GM12878 (cell line): ENCODE data around the gene HNRNPA1. TPM values are rescaled to one million over a fixed set of nuclear protein-coding genes. Genes with fewer than 3 reads are reported as not detected.
A peak's percentile ranks its signal among the peaks of the same experiment; 100 is the strongest.

Experiments used
- ASH2L ChIP-seq: fragments of 300-600, 200-600 bp; sonication (generic); IDR thresholded peaks from 2 replicates; pipeline ENCODE4 v1.6.1; 2017; ENCODE audit warnings: low read depth, mild to moderate bottlenecking, borderline replicate concordance
- CREM ChIP-seq: IDR thresholded peaks from 2 replicates; pipeline ENCODE4 v1.6.1; 2014; ENCODE audit warnings: antibody characterized with exemption, low read depth
- HCFC1 ChIP-seq: fragments of 150-350 bp; IDR thresholded peaks from 2 replicates; pipeline ENCODE4 v1.6.1; 2014; ENCODE audit warnings: low read length
- IRF4 ChIP-seq: IDR thresholded peaks from 2 replicates; pipeline ENCODE4 v1.6.1; 2011; ENCODE audit warnings: low read depth, low read length
- NFYA ChIP-seq: IDR thresholded peaks from 2 replicates; pipeline ENCODE4 v1.6.1; 2011; ENCODE audit warnings: low read depth, mild to moderate bottlenecking, low read length, improper control_type of control experiment, borderline replicate concordance
- PML ChIP-seq: IDR thresholded peaks from 2 replicates; pipeline ENCODE4 v1.6.1; 2012; ENCODE audit warnings: low read length, inconsistent platforms
- POU2F2 ChIP-seq: IDR thresholded peaks from 3 replicates; pipeline ENCODE4 v1.6.1; 2011; ENCODE audit warnings: low read depth, mild to moderate bottlenecking, low read length, borderline replicate concordance
- SMAD1 ChIP-seq: fragments of 450-650 bp; IDR thresholded peaks from 2 replicates; pipeline ENCODE4 v1.6.1; 2018; ENCODE audit warnings: mild to moderate bottlenecking, low read depth; ENCODE audit not compliant: partially characterized antibody
- SPI1 ChIP-seq: IDR thresholded peaks from 2 replicates; pipeline ENCODE4 v1.6.1; 2011; ENCODE audit warnings: low read depth, mild to moderate bottlenecking, low read length, moderate library complexity, borderline replicate concordance; ENCODE audit not compliant: insufficient read depth
- STAT3 ChIP-seq: IDR thresholded peaks from 2 replicates; pipeline ENCODE4 v1.6.1; 2011; ENCODE audit warnings: low read depth, low read length, improper control_type of control experiment
- ZSCAN29 ChIP-seq: fragments of 450-650 bp; IDR thresholded peaks from 2 replicates; pipeline ENCODE4 v1.6.1; 2017; ENCODE audit warnings: mild to moderate bottlenecking, moderate library complexity
- polyA plus RNA-seq, 11 experiments: library from polyadenylated mRNA; depleted of rRNA in 4 of 11; unstranded in 6 of 11; stranded (reverse) in 5 of 11; fragments of >200 nt; fragmentation: Nextera tagmentation in 4 of 11; fragmentation: Illumina TruSeq in 1 of 11; extraction: Ambion mirVana in 4 of 11; extraction: Trizol in 1 of 11; gene quantifications; 1 replicate in 1 of 11; 2 replicates in 10 of 11; pipeline versions ENCODE4 v1.2.1 to v1.2.3, GENCODE V29; 2011 to 2016; ENCODE audit warnings: inconsistent platforms in 2 of 11, missing spikeins in 2 of 11, low read depth in 1 of 11
- total RNA-seq, 4 experiments: library from RNA; depleted of rRNA in 3 of 4; stranded (reverse); fragments of >200 nt in 3 of 4; fragmentation: Illumina TruSeq in 1 of 4; extraction: Trizol in 1 of 4; gene quantifications; 2 replicates each; pipeline versions ENCODE4 v1.2.1 to v1.2.3, GENCODE V29; 2013 to 2021
- TF ChIP-seq, protein P1 (sequence below): fragments of 450-650 bp; IDR thresholded peaks from 2 replicates; pipeline ENCODE4 v1.6.1; 2017; ENCODE audit warnings: mild to moderate bottlenecking
- TF ChIP-seq, protein P2 (sequence below): fragments of 450-650 bp; formaldehyde crosslinking; IDR thresholded peaks from 2 replicates; pipeline ENCODE4 v1.5.0; 2022; ENCODE audit warnings: mild to moderate bottlenecking, missing genetic modification characterization
- TF ChIP-seq, protein P3 (sequence below): IDR thresholded peaks from 2 replicates; pipeline ENCODE4 v1.6.1; 2012; ENCODE audit warnings: mild to moderate bottlenecking, low read depth, low read length
- TF ChIP-seq, protein P4 (sequence below): IDR thresholded peaks from 2 replicates; pipeline ENCODE4 v1.6.1; 2011; ENCODE audit warnings: mild to moderate bottlenecking, low read depth, low read length, moderate library complexity; ENCODE audit not compliant: insufficient replicate concordance
- TF ChIP-seq, protein P5 (sequence below): fragments of 450-650 bp; IDR thresholded peaks from 2 replicates; pipeline ENCODE4 v1.6.1; 2018; ENCODE audit warnings: mild to moderate bottlenecking, low read depth, moderate library complexity; ENCODE audit not compliant: partially characterized antibody

HNRNPA1 gene
- total and polyA plus RNA-seq, 10 of the 15 experiments (the other 5 are each of a cell fraction or from before 2014, with no cell fraction given): 630 to 2,342 (median 1,407) TPM

DNA sequence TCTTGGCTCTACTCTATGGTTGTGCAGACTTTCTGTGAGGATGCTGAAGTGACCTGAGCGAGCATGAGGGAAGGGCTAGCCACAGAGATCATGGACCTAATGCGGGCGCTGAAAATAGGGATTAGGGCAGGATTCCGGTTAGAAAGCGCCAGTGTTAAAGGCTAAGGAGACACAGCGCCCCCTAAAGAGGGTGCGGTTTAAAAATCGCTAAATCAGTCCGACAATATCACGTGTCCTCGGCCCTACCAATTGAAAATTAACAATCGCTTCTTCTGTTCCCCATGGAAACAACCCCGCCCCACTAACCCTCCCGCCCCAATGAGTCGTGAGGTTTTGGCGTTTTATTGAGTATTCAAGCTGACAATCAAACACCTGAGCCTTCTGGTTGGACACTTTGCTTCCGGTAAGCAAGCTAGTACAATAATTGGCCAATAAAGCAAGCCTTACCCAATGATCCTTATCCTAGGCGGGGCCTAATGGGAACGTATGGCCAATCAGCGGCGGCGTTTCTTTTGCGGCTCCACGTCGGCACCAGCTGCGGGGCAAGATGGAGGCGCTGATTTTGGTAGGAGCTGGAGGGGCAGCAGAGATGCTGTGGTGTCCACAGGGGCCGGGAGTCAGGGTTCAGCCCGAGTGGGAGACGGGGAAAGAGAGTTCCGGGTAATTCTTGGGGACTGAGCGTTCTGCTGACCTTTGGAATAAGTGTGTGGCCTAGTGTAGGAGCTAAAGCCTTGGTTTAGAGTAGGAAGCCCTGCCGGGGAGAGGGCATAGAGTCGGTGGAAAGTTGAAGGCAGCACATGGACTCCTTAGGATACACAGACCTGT lies 44.3 kb downstream of the HNRNPA1 start, which contains the start of gene COPZ1 (continued):
- TF ChIP-seq, protein P1, sequence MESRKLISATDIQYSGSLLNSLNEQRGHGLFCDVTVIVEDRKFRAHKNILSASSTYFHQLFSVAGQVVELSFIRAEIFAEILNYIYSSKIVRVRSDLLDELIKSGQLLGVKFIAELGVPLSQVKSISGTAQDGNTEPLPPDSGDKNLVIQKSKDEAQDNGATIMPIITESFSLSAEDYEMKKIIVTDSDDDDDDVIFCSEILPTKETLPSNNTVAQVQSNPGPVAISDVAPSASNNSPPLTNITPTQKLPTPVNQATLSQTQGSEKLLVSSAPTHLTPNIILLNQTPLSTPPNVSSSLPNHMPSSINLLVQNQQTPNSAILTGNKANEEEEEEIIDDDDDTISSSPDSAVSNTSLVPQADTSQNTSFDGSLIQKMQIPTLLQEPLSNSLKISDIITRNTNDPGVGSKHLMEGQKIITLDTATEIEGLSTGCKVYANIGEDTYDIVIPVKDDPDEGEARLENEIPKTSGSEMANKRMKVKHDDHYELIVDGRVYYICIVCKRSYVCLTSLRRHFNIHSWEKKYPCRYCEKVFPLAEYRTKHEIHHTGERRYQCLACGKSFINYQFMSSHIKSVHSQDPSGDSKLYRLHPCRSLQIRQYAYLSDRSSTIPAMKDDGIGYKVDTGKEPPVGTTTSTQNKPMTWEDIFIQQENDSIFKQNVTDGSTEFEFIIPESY: no peak
- TF ChIP-seq, protein P2, sequence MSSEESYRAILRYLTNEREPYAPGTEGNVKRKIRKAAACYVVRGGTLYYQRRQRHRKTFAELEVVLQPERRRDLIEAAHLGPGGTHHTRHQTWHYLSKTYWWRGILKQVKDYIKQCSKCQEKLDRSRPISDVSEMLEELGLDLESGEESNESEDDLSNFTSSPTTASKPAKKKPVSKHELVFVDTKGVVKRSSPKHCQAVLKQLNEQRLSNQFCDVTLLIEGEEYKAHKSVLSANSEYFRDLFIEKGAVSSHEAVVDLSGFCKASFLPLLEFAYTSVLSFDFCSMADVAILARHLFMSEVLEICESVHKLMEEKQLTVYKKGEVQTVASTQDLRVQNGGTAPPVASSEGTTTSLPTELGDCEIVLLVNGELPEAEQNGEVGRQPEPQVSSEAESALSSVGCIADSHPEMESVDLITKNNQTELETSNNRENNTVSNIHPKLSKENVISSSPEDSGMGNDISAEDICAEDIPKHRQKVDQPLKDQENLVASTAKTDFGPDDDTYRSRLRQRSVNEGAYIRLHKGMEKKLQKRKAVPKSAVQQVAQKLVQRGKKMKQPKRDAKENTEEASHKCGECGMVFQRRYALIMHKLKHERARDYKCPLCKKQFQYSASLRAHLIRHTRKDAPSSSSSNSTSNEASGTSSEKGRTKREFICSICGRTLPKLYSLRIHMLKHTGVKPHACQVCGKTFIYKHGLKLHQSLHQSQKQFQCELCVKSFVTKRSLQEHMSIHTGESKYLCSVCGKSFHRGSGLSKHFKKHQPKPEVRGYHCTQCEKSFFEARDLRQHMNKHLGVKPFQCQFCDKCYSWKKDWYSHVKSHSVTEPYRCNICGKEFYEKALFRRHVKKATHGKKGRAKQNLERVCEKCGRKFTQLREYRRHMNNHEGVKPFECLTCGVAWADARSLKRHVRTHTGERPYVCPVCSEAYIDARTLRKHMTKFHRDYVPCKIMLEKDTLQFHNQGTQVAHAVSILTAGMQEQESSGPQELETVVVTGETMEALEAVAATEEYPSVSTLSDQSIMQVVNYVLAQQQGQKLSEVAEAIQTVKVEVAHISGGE (CRISPR knock-in tag): no peak
- peak; percentile 91 for TF ChIP-seq CREM
- TF ChIP-seq IRF4: no peak
- no peak for TF ChIP-seq ZSCAN29
- TF ChIP-seq, protein P3, sequence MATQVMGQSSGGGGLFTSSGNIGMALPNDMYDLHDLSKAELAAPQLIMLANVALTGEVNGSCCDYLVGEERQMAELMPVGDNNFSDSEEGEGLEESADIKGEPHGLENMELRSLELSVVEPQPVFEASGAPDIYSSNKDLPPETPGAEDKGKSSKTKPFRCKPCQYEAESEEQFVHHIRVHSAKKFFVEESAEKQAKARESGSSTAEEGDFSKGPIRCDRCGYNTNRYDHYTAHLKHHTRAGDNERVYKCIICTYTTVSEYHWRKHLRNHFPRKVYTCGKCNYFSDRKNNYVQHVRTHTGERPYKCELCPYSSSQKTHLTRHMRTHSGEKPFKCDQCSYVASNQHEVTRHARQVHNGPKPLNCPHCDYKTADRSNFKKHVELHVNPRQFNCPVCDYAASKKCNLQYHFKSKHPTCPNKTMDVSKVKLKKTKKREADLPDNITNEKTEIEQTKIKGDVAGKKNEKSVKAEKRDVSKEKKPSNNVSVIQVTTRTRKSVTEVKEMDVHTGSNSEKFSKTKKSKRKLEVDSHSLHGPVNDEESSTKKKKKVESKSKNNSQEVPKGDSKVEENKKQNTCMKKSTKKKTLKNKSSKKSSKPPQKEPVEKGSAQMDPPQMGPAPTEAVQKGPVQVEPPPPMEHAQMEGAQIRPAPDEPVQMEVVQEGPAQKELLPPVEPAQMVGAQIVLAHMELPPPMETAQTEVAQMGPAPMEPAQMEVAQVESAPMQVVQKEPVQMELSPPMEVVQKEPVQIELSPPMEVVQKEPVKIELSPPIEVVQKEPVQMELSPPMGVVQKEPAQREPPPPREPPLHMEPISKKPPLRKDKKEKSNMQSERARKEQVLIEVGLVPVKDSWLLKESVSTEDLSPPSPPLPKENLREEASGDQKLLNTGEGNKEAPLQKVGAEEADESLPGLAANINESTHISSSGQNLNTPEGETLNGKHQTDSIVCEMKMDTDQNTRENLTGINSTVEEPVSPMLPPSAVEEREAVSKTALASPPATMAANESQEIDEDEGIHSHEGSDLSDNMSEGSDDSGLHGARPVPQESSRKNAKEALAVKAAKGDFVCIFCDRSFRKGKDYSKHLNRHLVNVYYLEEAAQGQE: no peak
- TF ChIP-seq, protein P4, sequence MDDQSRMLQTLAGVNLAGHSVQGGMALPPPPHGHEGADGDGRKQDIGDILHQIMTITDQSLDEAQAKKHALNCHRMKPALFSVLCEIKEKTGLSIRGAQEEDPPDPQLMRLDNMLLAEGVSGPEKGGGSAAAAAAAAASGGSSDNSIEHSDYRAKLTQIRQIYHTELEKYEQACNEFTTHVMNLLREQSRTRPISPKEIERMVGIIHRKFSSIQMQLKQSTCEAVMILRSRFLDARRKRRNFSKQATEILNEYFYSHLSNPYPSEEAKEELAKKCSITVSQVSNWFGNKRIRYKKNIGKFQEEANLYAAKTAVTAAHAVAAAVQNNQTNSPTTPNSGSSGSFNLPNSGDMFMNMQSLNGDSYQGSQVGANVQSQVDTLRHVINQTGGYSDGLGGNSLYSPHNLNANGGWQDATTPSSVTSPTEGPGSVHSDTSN: peak; percentile 94
- no peak for TF ChIP-seq SPI1
- TF ChIP-seq POU2F2: no peak; the same call in 2 of the 3 replicates
- TF ChIP-seq NFYA: peak; percentile 73; the same call in 1 of the 2 replicates
- TF ChIP-seq HCFC1: peak; percentile 49; the same call in 1 of the 2 replicates
- TF ChIP-seq SMAD1: no peak
- no peak for TF ChIP-seq STAT3
- TF ChIP-seq ASH2L: no peak
- TF ChIP-seq, protein P5, sequence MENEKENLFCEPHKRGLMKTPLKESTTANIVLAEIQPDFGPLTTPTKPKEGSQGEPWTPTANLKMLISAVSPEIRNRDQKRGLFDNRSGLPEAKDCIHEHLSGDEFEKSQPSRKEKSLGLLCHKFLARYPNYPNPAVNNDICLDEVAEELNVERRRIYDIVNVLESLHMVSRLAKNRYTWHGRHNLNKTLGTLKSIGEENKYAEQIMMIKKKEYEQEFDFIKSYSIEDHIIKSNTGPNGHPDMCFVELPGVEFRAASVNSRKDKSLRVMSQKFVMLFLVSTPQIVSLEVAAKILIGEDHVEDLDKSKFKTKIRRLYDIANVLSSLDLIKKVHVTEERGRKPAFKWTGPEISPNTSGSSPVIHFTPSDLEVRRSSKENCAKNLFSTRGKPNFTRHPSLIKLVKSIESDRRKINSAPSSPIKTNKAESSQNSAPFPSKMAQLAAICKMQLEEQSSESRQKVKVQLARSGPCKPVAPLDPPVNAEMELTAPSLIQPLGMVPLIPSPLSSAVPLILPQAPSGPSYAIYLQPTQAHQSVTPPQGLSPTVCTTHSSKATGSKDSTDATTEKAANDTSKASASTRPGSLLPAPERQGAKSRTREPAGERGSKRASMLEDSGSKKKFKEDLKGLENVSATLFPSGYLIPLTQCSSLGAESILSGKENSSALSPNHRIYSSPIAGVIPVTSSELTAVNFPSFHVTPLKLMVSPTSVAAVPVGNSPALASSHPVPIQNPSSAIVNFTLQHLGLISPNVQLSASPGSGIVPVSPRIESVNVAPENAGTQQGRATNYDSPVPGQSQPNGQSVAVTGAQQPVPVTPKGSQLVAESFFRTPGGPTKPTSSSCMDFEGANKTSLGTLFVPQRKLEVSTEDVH: no peak
- peak; percentile 85; the same call in 1 of the 2 replicates for TF ChIP-seq PML
